K562 (cell line): ENCODE measurements around the gene RPS6KA4. TPM values are rescaled to one million over a fixed set of nuclear protein-coding genes. Genes with fewer than 3 reads are reported as not detected.
A peak's percentile ranks its signal among the peaks of the same experiment; 100 is the strongest.

Experiments used
- ATAC-seq: fragments of 200-7000 bp; cut with Tn5 transposase; 3 replicates; pipeline ENCODE4 v1.9.1; 2020; ENCODE audit warnings: moderate library complexity
- BruUV-seq: library from RNA; stranded (reverse); fragments of 400-500 nt; replicated peaks from 2 replicates; lab custom pipeline; 2021; lab: Mats Ljungman, UMichigan
- CTCF ChIA-PET: fragments of 300-600 bp; formaldehyde crosslinking; extraction: SDS; loops from one replicate; lab custom pipeline; 2021; ENCODE audit warnings: low intra/inter-chr PET ratio; lab: Yijun Ruan, JAX
- POLR2A ChIA-PET: fragments of 300-600, 350-650 bp; sonication (Branson Sonifier 250); formaldehyde crosslinking; extraction: SDS; loops from one replicate; lab custom pipeline; 2021; ENCODE audit warnings: antibody characterized with exemption, inconsistent platforms; lab: Yijun Ruan, JAX
- DNase-seq, 4 experiments: peaks; one replicate each; pipeline versions ENCODE4 v3.0.0 to v3.0.0-alpha.2; 2011 to 2018; ENCODE audit warnings: low spot score in 3 of 4, mixed read lengths in 3 of 4; ENCODE audit errors: extremely low read depth in 1 of 4
- FAIRE-seq: peaks from 2 replicates; lab custom pipeline; 2011; peaks lifted over from hg19 to GRCh38; lab: Jason Lieb, UNC
- H2AFZ ChIP-seq: 2 replicates; pipeline ENCODE4 v1.6.0; 2011; ENCODE audit warnings: low read depth, low read length, control low read depth, inconsistent platforms
- H3K27ac ChIP-seq: fragments of 200-600 bp; 3 replicates; pipeline ENCODE4 v1.8.0; 2011; ENCODE audit warnings: low read depth, mild to moderate bottlenecking, control low read depth, inconsistent platforms, low read length, moderate library complexity, mixed read lengths; ENCODE audit errors: extremely low read depth
- H3K27me3 ChIP-seq, 2 experiments: fragments of 300-600 bp in 1 of 2; 2 replicates in 1 of 2; 3 replicates in 1 of 2; pipeline versions ENCODE4 v1.6.0 to v1.8.0; 2011; ENCODE audit warnings: inconsistent platforms in 2 of 2, low read length in 2 of 2, mild to moderate bottlenecking in 1 of 2, mixed read lengths in 1 of 2, moderate library complexity in 1 of 2; ENCODE audit not compliant: control insufficient read depth in 2 of 2, insufficient read depth in 2 of 2
- H3K36me3 ChIP-seq: fragments of 300-600 bp; 3 replicates; pipeline ENCODE4 v1.8.0; 2011; ENCODE audit warnings: mild to moderate bottlenecking, low read length, inconsistent platforms; ENCODE audit not compliant: control insufficient read depth, insufficient read depth
- H3K4me1 ChIP-seq, 2 experiments: fragments of 200-600 bp in 1 of 2; replicated peaks in 1 of 2; 2 replicates in 1 of 2; 3 replicates in 1 of 2; pipeline versions ENCODE4 v1.5.1 to v1.8.0; 2011; ENCODE audit warnings: inconsistent platforms in 2 of 2, low read length in 2 of 2, mild to moderate bottlenecking in 1 of 2, mixed read lengths in 1 of 2, moderate library complexity in 1 of 2; ENCODE audit not compliant: control insufficient read depth in 2 of 2, insufficient read depth in 2 of 2
- H3K4me2 ChIP-seq: 2 replicates; pipeline ENCODE4 v1.6.1; 2011; ENCODE audit warnings: low read length, control low read depth, inconsistent platforms, mixed read lengths; ENCODE audit not compliant: insufficient read depth
- H3K4me3 ChIP-seq: fragments of 200-600 bp; sonication (generic), shearing (Covaris generic); 2 replicates; pipeline ENCODE4 v1.5.1; 2016; ENCODE audit warnings: control low read depth, inconsistent platforms
- H3K79me2 ChIP-seq: fragments of 200-600 bp; 3 replicates; pipeline ENCODE4 v1.8.0; 2011; ENCODE audit warnings: low read length, inconsistent platforms; ENCODE audit not compliant: control insufficient read depth, insufficient read depth
- H3K9ac ChIP-seq, 2 experiments: 2 replicates each; pipeline versions ENCODE4 v1.6.0 to v1.6.1; 2011; ENCODE audit warnings: low read depth in 2 of 2, low read length in 2 of 2, control low read depth in 1 of 2, inconsistent platforms in 1 of 2, mild to moderate bottlenecking in 1 of 2, mixed read lengths in 1 of 2; ENCODE audit not compliant: insufficient read depth in 1 of 2
- H3K9me1 ChIP-seq: one replicate; pipeline ENCODE4 v1.6.0; 2011; ENCODE audit warnings: inconsistent platforms, mild to moderate bottlenecking, low read length, moderate library complexity; ENCODE audit not compliant: control insufficient read depth, insufficient read depth
- H3K9me3 ChIP-seq: replicated peaks from 2 replicates; pipeline ENCODE4 v1.5.1; 2011; ENCODE audit warnings: low read depth, low read length, inconsistent platforms; ENCODE audit not compliant: control insufficient read depth, insufficient read depth
- H4K20me1 ChIP-seq: replicated peaks from 2 replicates; pipeline ENCODE4 v1.6.1; 2011; ENCODE audit warnings: low read length, inconsistent platforms, mixed read lengths; ENCODE audit not compliant: control insufficient read depth, insufficient read depth
- AFF1 ChIP-seq, 2 experiments: fragments of 450-650 bp; IDR thresholded peaks; 2 replicates each; pipeline ENCODE4 v1.6.1; 2018; ENCODE audit warnings: mild to moderate bottlenecking in 2 of 2, low read depth in 1 of 2; ENCODE audit not compliant: partially characterized antibody in 2 of 2
- BHLHE40 ChIP-seq: IDR thresholded peaks from 2 replicates; pipeline ENCODE4 v1.6.1; 2011; ENCODE audit warnings: low read length, improper control_type of control experiment
- DEAF1 ChIP-seq: fragments of 450-650 bp; formaldehyde crosslinking; IDR thresholded peaks from 2 replicates; pipeline ENCODE4 v1.4.0; 2020; ENCODE audit warnings: mild to moderate bottlenecking, moderate library complexity
- GABPB1 ChIP-seq: sonication (generic); formaldehyde crosslinking; IDR thresholded peaks from 2 replicates; pipeline ENCODE4 v1.8.0; 2022; ENCODE audit warnings: mild to moderate bottlenecking, missing genetic modification reagents
- JUN ChIP-seq, 2 experiments: sonication (generic) in 1 of 2; formaldehyde crosslinking in 1 of 2; IDR thresholded peaks; 2 replicates each; pipeline versions ENCODE4 v1.6.1 to v1.8.0; 2012 to 2022; ENCODE audit warnings: borderline replicate concordance in 2 of 2, mild to moderate bottlenecking in 2 of 2, improper control_type of control experiment in 1 of 2, low read depth in 1 of 2, low read length in 1 of 2, missing genetic modification reagents in 1 of 2
- PHB2 ChIP-seq: fragments of 450-650 bp; IDR thresholded peaks from 2 replicates; pipeline ENCODE4 v1.6.1; 2017; ENCODE audit warnings: low read depth
- TOE1 ChIP-seq, 2 experiments: fragments of 450-650 bp in 1 of 2; sonication (generic) in 1 of 2; formaldehyde crosslinking in 1 of 2; IDR thresholded peaks; 2 replicates each; pipeline versions ENCODE4 v1.7.1 to v1.8.0; 2016 to 2022; ENCODE audit warnings: borderline replicate concordance in 2 of 2, mild to moderate bottlenecking in 2 of 2, antibody characterized with exemption in 1 of 2, inconsistent platforms in 1 of 2, low read depth in 1 of 2, missing genetic modification reagents in 1 of 2, moderate library complexity in 1 of 2
- ZNF146 ChIP-seq: IDR thresholded peaks from one replicate; pipeline ENCODE4 v1.6.1; 2018; ENCODE audit warnings: missing compliant biosample characterization; ENCODE audit not compliant: unreplicated experiment
- ZNF263 ChIP-seq: sonication (generic); formaldehyde crosslinking; IDR thresholded peaks from 2 replicates; pipeline ENCODE4 v1.8.0; 2022; ENCODE audit warnings: mild to moderate bottlenecking, missing genetic modification reagents, borderline replicate concordance
- ZSCAN32 ChIP-seq: fragments of 450-650 bp; formaldehyde crosslinking; IDR thresholded peaks from 2 replicates; pipeline ENCODE4 v1.4.0; 2020; ENCODE audit warnings: mild to moderate bottlenecking, moderate library complexity
- WGBS: fragments of 100-300 bp; shearing (Covaris generic); methylation state at CpG from one replicate; pipeline ENCODE4 v1.1.6; 2016; ENCODE audit warnings: low coverage, mixed read lengths; ENCODE audit not compliant: insufficient coverage; ENCODE audit errors: missing lambda C conversion rate; 5-methylcytosine and 5-hydroxymethylcytosine counted together
- in situ Hi-C: fragments of 300-500 bp; cut with MboI; formaldehyde crosslinking; loops from 4 replicates; pipeline ENCODE4 v1.15.0; 2018; ENCODE audit warnings: inconsistent platforms, mixed read lengths
- intact Hi-C: fragments of 100-400 bp; cut with micrococcal nuclease; formaldehyde crosslinking; loops from 2 replicates; pipeline ENCODE4 v1.14.2; 2022
- polyA plus RNA-seq, 8 experiments: library from polyadenylated mRNA; depleted of rRNA in 4 of 8; stranded (reverse) in 5 of 8; unstranded in 3 of 8; fragments of >200 nt; fragmentation: Nextera tagmentation in 2 of 8; fragmentation: Illumina TruSeq in 1 of 8; extraction: Ambion mirVana in 2 of 8; extraction: Trizol in 1 of 8; gene quantifications; 2 replicates each; pipeline versions ENCODE4 v1.2.1 to v1.2.3, GENCODE V29; 2011 to 2014; ENCODE audit warnings: inconsistent platforms in 1 of 8, missing spikeins in 1 of 8
- total RNA-seq, 7 experiments: library from RNA; depleted of rRNA in 6 of 7; stranded (reverse); fragments of >200 nt in 6 of 7; fragmentation: Illumina TruSeq in 2 of 7; extraction: Trizol in 2 of 7; gene quantifications; 2 replicates each; pipeline versions ENCODE4 v1.2.1 to v1.2.3, GENCODE V29; 2011 to 2021; ENCODE audit warnings: low replicate concordance in 1 of 7
- TF ChIP-seq, protein P1 (sequence below): fragments of 250-450 bp; sonication (Bioruptor Pico); IDR thresholded peaks from 2 replicates; pipeline ENCODE4 v1.4.0; 2020

RPS6KA4 gene
- total and polyA plus RNA-seq, 9 of the 15 experiments (the other 6 are each of a cell fraction or from before 2014, with no cell fraction given) = 0.15 to 23.8 (median 9.8) TPM

GRCh38 chr11:64356498-64357411 is 2.2 kb upstream of the RPS6KA4 start:
- Histone ChIP-seq H3K9me3 (no peaks in the 10 kb centered on the region), H3K4me1 (peaks cover 34 to 86% of the 10 kb centered on the region in 2 experiments), H3K4me2 (peak overlapping the region; percentile 64), H3K27me3 (no peaks in the 10 kb centered on the region), H3K9ac (peak overlapping the region; percentile 88 to 97), H3K79me2 (peaks cover 24% of the 10 kb centered on the region), H3K36me3 (peaks cover 21% of the 10 kb centered on the region; the same call in 2 of the 3 replicates), H3K9me1 (peaks cover 3% of the 10 kb centered on the region), H3K27ac (peak overlapping the region; percentile 56), H2AFZ (peak overlapping the region; percentile 63), H3K4me3 (no peak overlapping the region; the same call in 1 of the 2 replicates), H4K20me1 (no peaks in the 10 kb centered on the region)
- ATAC-seq = peak; percentile 78
- ChIA-PET CTCF (interaction anchor here (1.4 kb wide), 1 partner anchor 14 kb away, joined by 4 read pairs; no protein-coding TSS in a partner anchor), POLR2A (interaction anchor here (0.6 to 3.0 kb wide), 9 partner anchors 9 to 172 kb away, joined by 3 to 20 read pairs (median 4); partner anchors contain the start of genes PRDX5 and TRMT112)
- 43% methylated on average over 24 of the region's 25 CpGs for WGBS
- peak; percentile 78 to 94 (median 84) for DNase-seq
- intact Hi-C loops (loop anchor here (5.0 kb wide), 7 partner anchors 51 to 291 kb away; partner anchors contain the start of genes FERMT3 and STIP1), in situ Hi-C loops (loop anchor here (5.0 kb wide), 1 partner anchor 301 kb away; no protein-coding TSS in a partner anchor)
- FAIRE-seq = peak; percentile 97
- no TSS peak for BruUV-seq
- TF ChIP-seq DEAF1 (CRISPR knock-in tag) (peak; percentile 79), ZSCAN32 (CRISPR knock-in tag) (no peak), PHB2 (no peak), JUN (IDR thresholded peaks at IDR 0.05; ENCODE audit: borderline replicate concordance, low read depth, low read length) (0 out of 2 replicates have a peak, but pooled peaks have one; percentile 16), JUN (CRISPR knock-in tag; IDR thresholded peaks at IDR 0.05; ENCODE audit: borderline replicate concordance) (no peak), AFF1 (IDR thresholded peaks at IDR 0.05; ENCODE audit: low read depth in 1 of 2, partially characterized antibody in 2 of 2) (peak in 1 of 2 experiments; percentile 43), GABPB1 (CRISPR knock-in tag) (no peak), TOE1 (IDR thresholded peaks at IDR 0.05; ENCODE audit: borderline replicate concordance) (peak; percentile 55; the same call in 1 of the 2 replicates), TOE1 (CRISPR knock-in tag; IDR thresholded peaks at IDR 0.05; ENCODE audit: borderline replicate concordance, low read depth) (no peak), ZNF263 (CRISPR knock-in tag) (peak; percentile 49; the same call in 1 of the 2 replicates), ZNF146 (CRISPR knock-in tag) (no peak), BHLHE40 (peak; percentile 35; the same call in 1 of the 2 replicates)
- TF ChIP-seq, protein P1, sequence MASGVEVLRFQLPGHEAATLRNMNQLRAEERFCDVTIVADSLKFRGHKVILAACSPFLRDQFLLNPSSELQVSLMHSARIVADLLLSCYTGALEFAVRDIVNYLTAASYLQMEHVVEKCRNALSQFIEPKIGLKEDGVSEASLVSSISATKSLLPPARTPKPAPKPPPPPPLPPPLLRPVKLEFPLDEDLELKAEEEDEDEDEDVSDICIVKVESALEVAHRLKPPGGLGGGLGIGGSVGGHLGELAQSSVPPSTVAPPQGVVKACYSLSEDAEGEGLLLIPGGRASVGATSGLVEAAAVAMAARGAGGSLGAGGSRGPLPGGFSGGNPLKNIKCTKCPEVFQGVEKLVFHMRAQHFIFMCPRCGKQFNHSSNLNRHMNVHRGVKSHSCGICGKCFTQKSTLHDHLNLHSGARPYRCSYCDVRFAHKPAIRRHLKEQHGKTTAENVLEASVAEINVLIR (CRISPR knock-in tag) = no peak
